Upper lobe of left lung (tissue), 4 donors: ENCODE results near the gene FLT1.

Experiments
- POLR2A ChIP-seq, 4 donors: fragments of 450-650 bp; IDR thresholded peaks; one replicate each; pipeline ENCODE4 v1.5.1; 2016 to 2017; ENCODE audit warnings: antibody characterized with exemption in 4 of 4, mild to moderate bottlenecking in 2 of 4
- POLR2AphosphoS5 ChIP-seq, 2 donors: sonication (generic); formaldehyde crosslinking; IDR thresholded peaks; one replicate each; pipeline ENCODE4 v1.5.1; 2017; ENCODE audit warnings: antibody characterized with exemption in 2 of 2
- TF ChIP-seq, protein P1 (sequence below), 6 experiments: fragments of 450-650 bp in 4 of 6; fragments of 200-600 bp in 2 of 6; sonication (generic) in 2 of 6; IDR thresholded peaks; one replicate each; pipeline ENCODE4 v1.5.1; 2016 to 2019; ENCODE audit warnings: antibody characterized with exemption in 6 of 6

DNA sequence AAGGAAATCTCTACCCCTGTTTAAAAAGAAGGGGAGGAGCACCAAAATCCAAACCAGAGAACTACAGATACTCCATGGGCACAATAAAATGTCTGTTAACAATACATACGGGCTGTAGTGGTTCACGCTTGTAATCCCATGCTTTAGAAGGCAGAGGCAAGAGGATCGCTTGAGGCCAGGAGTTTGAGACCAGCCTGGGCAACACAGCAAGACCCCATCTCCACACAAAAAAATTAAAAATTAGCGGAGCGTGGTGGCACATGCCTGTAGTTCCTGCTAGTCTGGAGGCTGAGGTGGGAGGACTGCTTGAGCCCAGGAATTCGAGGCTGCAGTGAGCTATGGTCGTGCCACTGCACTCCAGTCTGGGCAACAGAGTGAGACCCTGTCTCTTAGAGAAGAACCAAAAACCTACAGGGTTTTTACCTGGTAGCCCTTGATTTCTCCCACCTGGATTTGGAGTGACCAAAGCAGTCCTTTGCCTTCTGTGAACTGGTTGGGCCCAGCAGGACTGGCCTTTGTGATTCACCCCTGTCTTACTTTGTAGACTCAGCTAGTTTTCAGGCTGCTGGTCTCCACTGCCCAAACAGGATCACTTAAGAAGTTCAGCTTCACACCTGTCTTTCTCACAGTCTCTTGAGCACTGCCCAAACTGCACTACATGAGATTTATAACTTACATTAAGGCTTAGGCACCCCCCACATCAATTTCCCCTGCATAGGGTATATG, 38.7 kb upstream of the FLT1 start:
- TF ChIP-seq POLR2A (IDR thresholded peaks at IDR 0.05) (no peak), POLR2AphosphoS5 (IDR thresholded peaks at IDR 0.05) (no peak)
- TF ChIP-seq, protein P1, sequence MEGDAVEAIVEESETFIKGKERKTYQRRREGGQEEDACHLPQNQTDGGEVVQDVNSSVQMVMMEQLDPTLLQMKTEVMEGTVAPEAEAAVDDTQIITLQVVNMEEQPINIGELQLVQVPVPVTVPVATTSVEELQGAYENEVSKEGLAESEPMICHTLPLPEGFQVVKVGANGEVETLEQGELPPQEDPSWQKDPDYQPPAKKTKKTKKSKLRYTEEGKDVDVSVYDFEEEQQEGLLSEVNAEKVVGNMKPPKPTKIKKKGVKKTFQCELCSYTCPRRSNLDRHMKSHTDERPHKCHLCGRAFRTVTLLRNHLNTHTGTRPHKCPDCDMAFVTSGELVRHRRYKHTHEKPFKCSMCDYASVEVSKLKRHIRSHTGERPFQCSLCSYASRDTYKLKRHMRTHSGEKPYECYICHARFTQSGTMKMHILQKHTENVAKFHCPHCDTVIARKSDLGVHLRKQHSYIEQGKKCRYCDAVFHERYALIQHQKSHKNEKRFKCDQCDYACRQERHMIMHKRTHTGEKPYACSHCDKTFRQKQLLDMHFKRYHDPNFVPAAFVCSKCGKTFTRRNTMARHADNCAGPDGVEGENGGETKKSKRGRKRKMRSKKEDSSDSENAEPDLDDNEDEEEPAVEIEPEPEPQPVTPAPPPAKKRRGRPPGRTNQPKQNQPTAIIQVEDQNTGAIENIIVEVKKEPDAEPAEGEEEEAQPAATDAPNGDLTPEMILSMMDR (IDR thresholded peaks at IDR 0.05), result no peak
